IMR-90 (cell line): ENCODE results near the gene PIWIL4. TPM values are rescaled to one million over a fixed set of nuclear protein-coding genes. Genes with fewer than 3 reads are reported as not detected.

ENCODE experiments used
- ATAC-seq: fragments of 200-7000 bp; cut with Tn5 transposase; 2 replicates; pipeline ENCODE4 v1.9.1; 2020; ENCODE audit warnings: low read depth, mild to moderate bottlenecking, moderate library complexity
- BruUV-seq: library from RNA; stranded (reverse); fragments of 400-500 nt; replicated peaks from 2 replicates; lab custom pipeline; 2021; lab: Mats Ljungman, UMichigan
- CTCF ChIA-PET: fragments of 300-600 bp; formaldehyde crosslinking; extraction: SDS; loops from one replicate; lab custom pipeline; 2021; ENCODE audit warnings: antibody characterized with exemption; lab: Yijun Ruan, JAX
- POLR2A ChIA-PET: fragments of 300-600 bp; sonication (Branson Sonifier 250); formaldehyde crosslinking; loops from one replicate; lab custom pipeline; 2022; ENCODE audit warnings: antibody characterized with exemption; ENCODE audit not compliant: unreplicated experiment; lab: Charles Lee
- DNase-seq: peaks from one replicate; pipeline ENCODE4 v3.0.0; 2013
- H2AFZ ChIP-seq: replicated peaks from 2 replicates; pipeline ENCODE3; 2013; ENCODE audit warnings: low read length, mild to moderate bottlenecking; ENCODE audit not compliant: poor library complexity
- H2AK5ac ChIP-seq: 2 replicates; pipeline ENCODE4 v1.6.1; 2013; ENCODE audit warnings: low read depth, low read length, inconsistent platforms
- H2AK9ac ChIP-seq: replicated peaks from 2 replicates; pipeline ENCODE3; 2013; ENCODE audit warnings: mild to moderate bottlenecking, low read depth, low read length, moderate library complexity; ENCODE audit not compliant: poor library complexity
- H2BK120ac ChIP-seq: 2 replicates; pipeline ENCODE4 v1.6.1; 2013; ENCODE audit warnings: low read depth, low read length, inconsistent platforms
- H2BK15ac ChIP-seq: 3 replicates; pipeline ENCODE4 v1.6.1; 2013; ENCODE audit warnings: low read depth, low read length, inconsistent platforms
- H2BK20ac ChIP-seq: 2 replicates; pipeline ENCODE4 v1.6.1; 2013; ENCODE audit warnings: low read depth, mild to moderate bottlenecking, inconsistent platforms, low read length, moderate library complexity
- H2BK5ac ChIP-seq: 2 replicates; pipeline ENCODE4 v1.6.1; 2013; ENCODE audit warnings: mild to moderate bottlenecking, low read depth, low read length, inconsistent platforms; ENCODE audit not compliant: poor library complexity, severe bottlenecking
- H3K14ac ChIP-seq: replicated peaks from 2 replicates; pipeline ENCODE4 v1.6.1; 2013; ENCODE audit warnings: low read depth, low read length, inconsistent platforms
- H3K18ac ChIP-seq: 2 replicates; pipeline ENCODE4 v1.6.1; 2013; ENCODE audit warnings: low read depth, low read length, control low read depth
- H3K23ac ChIP-seq: 2 replicates; pipeline ENCODE4 v1.6.1; 2013; ENCODE audit warnings: low read depth, low read length, inconsistent platforms
- H3K27ac ChIP-seq: 2 replicates; pipeline ENCODE4 v1.5.1; 2013; ENCODE audit warnings: mild to moderate bottlenecking, control low read depth, low read length; ENCODE audit not compliant: insufficient read depth
- H3K27me3 ChIP-seq: 2 replicates; pipeline ENCODE4 v1.6.1; 2013; ENCODE audit warnings: low read length; ENCODE audit not compliant: control insufficient read depth, insufficient read depth
- H3K36me3 ChIP-seq: 2 replicates; pipeline ENCODE4 v1.6.1; 2013; ENCODE audit warnings: low read length, mixed read lengths; ENCODE audit not compliant: control insufficient read depth, insufficient read depth
- H3K4ac ChIP-seq: 2 replicates; pipeline ENCODE4 v1.6.1; 2013; ENCODE audit warnings: low read depth, low read length, inconsistent platforms
- H3K4me1 ChIP-seq: 2 replicates; pipeline ENCODE4 v1.6.1; 2013; ENCODE audit warnings: low read length, mixed read lengths; ENCODE audit not compliant: control insufficient read depth, insufficient read depth
- H3K4me2 ChIP-seq: 2 replicates; pipeline ENCODE4 v1.6.1; 2013; ENCODE audit warnings: low read depth, mild to moderate bottlenecking, control low read depth, low read length, moderate library complexity
- H3K4me3 ChIP-seq: 2 replicates; pipeline ENCODE4 v1.5.1; 2013; ENCODE audit warnings: low read depth, mild to moderate bottlenecking, control low read depth, low read length, moderate library complexity; ENCODE audit not compliant: insufficient read depth
- H3K56ac ChIP-seq: 2 replicates; pipeline ENCODE4 v1.6.1; 2013; ENCODE audit warnings: low read length, inconsistent platforms; ENCODE audit not compliant: insufficient read depth; ENCODE audit errors: extremely low read depth
- H3K79me1 ChIP-seq, 2 experiments: 2 replicates each; pipeline ENCODE4 v1.6.1; 2013; ENCODE audit warnings: low read length in 2 of 2, inconsistent platforms in 1 of 2, low read depth in 1 of 2
- H3K9ac ChIP-seq: 2 replicates; pipeline ENCODE4 v1.6.1; 2013; ENCODE audit warnings: low read depth, low read length, control low read depth
- H3K9me1 ChIP-seq: 2 replicates; pipeline ENCODE4 v1.6.1; 2013; ENCODE audit warnings: low read length, inconsistent platforms; ENCODE audit not compliant: insufficient read depth
- H3K9me3 ChIP-seq: 2 replicates; pipeline ENCODE4 v1.6.1; 2013; ENCODE audit warnings: low read length; ENCODE audit not compliant: control insufficient read depth, insufficient read depth
- H4K20me1 ChIP-seq: 2 replicates; pipeline ENCODE4 v1.6.1; 2013; ENCODE audit warnings: low read length, inconsistent platforms; ENCODE audit not compliant: insufficient read depth
- H4K5ac ChIP-seq: 2 replicates; pipeline ENCODE4 v1.6.1; 2013; ENCODE audit warnings: mild to moderate bottlenecking, low read depth, low read length, control low read depth
- H4K8ac ChIP-seq, 2 experiments: 2 replicates each; pipeline ENCODE4 v1.6.1; 2013; ENCODE audit warnings: low read depth in 2 of 2, low read length in 2 of 2, control low read depth in 1 of 2, inconsistent platforms in 1 of 2
- H4K91ac ChIP-seq: 2 replicates; pipeline ENCODE4 v1.6.1; 2013; ENCODE audit warnings: low read depth, low read length, inconsistent platforms; ENCODE audit not compliant: insufficient read depth
- MAZ ChIP-seq: IDR thresholded peaks from 2 replicates; pipeline ENCODE4 v1.6.1; 2012; ENCODE audit warnings: low read depth, mild to moderate bottlenecking, low read length, improper control_type of control experiment, moderate library complexity, borderline replicate concordance
- MXI1 ChIP-seq: IDR thresholded peaks from 2 replicates; pipeline ENCODE4 v1.6.1; 2012; ENCODE audit warnings: low read depth, mild to moderate bottlenecking, low read length, moderate library complexity, borderline replicate concordance
- RCOR1 ChIP-seq: IDR thresholded peaks from 2 replicates; pipeline ENCODE4 v1.6.1; 2012; ENCODE audit warnings: mild to moderate bottlenecking, low read length, improper control_type of control experiment; ENCODE audit not compliant: insufficient replicate concordance
- WGBS, 2 experiments: methylation state at CpG; one replicate each; pipeline versions ENCODE4 v1.1.5 to v1.1.7; 2013; ENCODE audit warnings: missing lambda C conversion rate in 2 of 2; ENCODE audit not compliant: insufficient read length in 1 of 2; ENCODE audit errors: extremely low coverage in 2 of 2; 5-methylcytosine and 5-hydroxymethylcytosine counted together
- dilution Hi-C: fragments of 300-500 bp; cut with HindIII; formaldehyde crosslinking; loops from one replicate; pipeline ENCODE4 v1.14.3; 2018; ENCODE audit warnings: low sequenced_read_pairs; ENCODE audit not compliant: unreplicated experiment
- in situ Hi-C: fragments of 300-500 bp; cut with MboI; formaldehyde crosslinking; loops from 3 replicates; pipeline ENCODE4 v1.14.3; 2019; ENCODE audit warnings: low sequenced_read_pairs, inconsistent platforms, mixed read lengths
- intact Hi-C: fragments of 100-400 bp; cut with micrococcal nuclease; formaldehyde crosslinking; loops from 2 replicates; pipeline ENCODE4 v1.10.0; 2022
- polyA plus RNA-seq, 3 experiments: library from polyadenylated mRNA; depleted of rRNA; stranded (reverse); fragments of >200 nt; gene quantifications; 2 replicates each; pipeline ENCODE4 v1.2.3, GENCODE V29; 2012; ENCODE audit warnings: low replicate concordance in 1 of 3
- total RNA-seq: library from RNA; depleted of rRNA; stranded (reverse); fragments of >200 nt; gene quantifications from 2 replicates; pipeline ENCODE4 v1.2.3, GENCODE V29; 2012
- TF ChIP-seq, protein P1 (sequence below): conservative IDR thresholded peaks from 2 replicates; pipeline ENCODE4 v1.5.1; 2012; ENCODE audit warnings: mild to moderate bottlenecking, low read depth, low read length, improper control_type of control experiment

PIWIL4 gene
- total and polyA plus RNA-seq, 2 of the 4 experiments (the other 2 are of a cell fraction) = 0.72 to 1.3 TPM

GRCh38 chr11:94666792-94667721, 99.9 kb downstream of the PIWIL4 start:
- Histone ChIP-seq H3K36me3 (no peaks in the 10 kb centered on the region), H3K9ac (no peak overlapping the region), H3K4me2 (no peak overlapping the region), H2BK120ac (no peak overlapping the region), H2BK20ac (no peak overlapping the region), H3K9me3 (no peaks in the 10 kb centered on the region), H3K56ac (no peak overlapping the region), H3K79me1 (no peaks in the 10 kb centered on the region), H4K20me1 (no peaks in the 10 kb centered on the region), H3K9me1 (no peaks in the 10 kb centered on the region), H4K5ac (no peak overlapping the region), H3K18ac (no peak overlapping the region), H3K27ac (no peak overlapping the region), H2BK5ac (no peak overlapping the region), H2AK9ac (no peak overlapping the region), H4K8ac (no peak overlapping the region), H2AK5ac (no peak overlapping the region), H3K14ac (no peak overlapping the region), H2BK15ac (no peak overlapping the region), H3K4me1 (no peaks in the 10 kb centered on the region), H3K27me3 (peaks cover 9% of the 10 kb centered on the region), H2AFZ (no peak overlapping the region), H4K91ac (no peak overlapping the region), H3K23ac (no peak overlapping the region), H3K4ac (no peak overlapping the region), H3K4me3 (no peak overlapping the region)
- CTCF ChIA-PET = no interaction called here
- WGBS, 2 experiments = no CpG with 5 or more reads among the region's 7 CpGs
- DNase-seq (no peak), ATAC-seq (no peak)
- no TSS peak for BruUV-seq
- POLR2A ChIA-PET = no interaction called here
- in situ Hi-C loops (no loop called here), intact Hi-C loops (no loop called here), dilution Hi-C loops (no loop called here)
- TF ChIP-seq, protein P1, sequence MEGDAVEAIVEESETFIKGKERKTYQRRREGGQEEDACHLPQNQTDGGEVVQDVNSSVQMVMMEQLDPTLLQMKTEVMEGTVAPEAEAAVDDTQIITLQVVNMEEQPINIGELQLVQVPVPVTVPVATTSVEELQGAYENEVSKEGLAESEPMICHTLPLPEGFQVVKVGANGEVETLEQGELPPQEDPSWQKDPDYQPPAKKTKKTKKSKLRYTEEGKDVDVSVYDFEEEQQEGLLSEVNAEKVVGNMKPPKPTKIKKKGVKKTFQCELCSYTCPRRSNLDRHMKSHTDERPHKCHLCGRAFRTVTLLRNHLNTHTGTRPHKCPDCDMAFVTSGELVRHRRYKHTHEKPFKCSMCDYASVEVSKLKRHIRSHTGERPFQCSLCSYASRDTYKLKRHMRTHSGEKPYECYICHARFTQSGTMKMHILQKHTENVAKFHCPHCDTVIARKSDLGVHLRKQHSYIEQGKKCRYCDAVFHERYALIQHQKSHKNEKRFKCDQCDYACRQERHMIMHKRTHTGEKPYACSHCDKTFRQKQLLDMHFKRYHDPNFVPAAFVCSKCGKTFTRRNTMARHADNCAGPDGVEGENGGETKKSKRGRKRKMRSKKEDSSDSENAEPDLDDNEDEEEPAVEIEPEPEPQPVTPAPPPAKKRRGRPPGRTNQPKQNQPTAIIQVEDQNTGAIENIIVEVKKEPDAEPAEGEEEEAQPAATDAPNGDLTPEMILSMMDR = no peak
- TF ChIP-seq MXI1 (no peak), RCOR1 (no peak), MAZ (no peak)
